Measurements from ENCODE around the gene ABCA2.

Gene ABCA2

GRCh38 chr9:136973618-136974617 is 54.1 kb downstream of the ABCA2 start:
- Histone ChIP-seq H2BK5ac (ENCODE audit: low read length) (no peak overlapping the region), H3K79me1 (ENCODE audit: low read depth, low read length) (no peaks in the 10 kb centered on the region), H3K9me3 (replicated peaks in 1 of 2; ENCODE audit: control insufficient read depth in 2 of 2, insufficient read depth in 1 of 2, low read depth in 1 of 2, low read length in 2 of 2) (no peaks in the 10 kb centered on the region), H2BK120ac (ENCODE audit: low read depth, low read length) (no peak overlapping the region), H3K4me2 (ENCODE audit: insufficient read depth, low read length, poor library complexity, severe bottlenecking) (no peak overlapping the region), H3K27me3 (ENCODE audit: control insufficient read depth in 3 of 3, insufficient read depth in 3 of 3, low read depth in 1 of 3, low read length in 3 of 3) (peaks cover 0 to 67% (median 12%) of the 10 kb centered on the region in 3 experiments), H3K36me3 (replicated peaks in 1 of 2; ENCODE audit: control insufficient read depth in 2 of 2, insufficient read depth in 2 of 2, low read length in 2 of 2) (no peaks in the 10 kb centered on the region), H3K18ac (ENCODE audit: low read length) (peak overlapping the region; percentile 38), H2BK12ac (ENCODE audit: low read length) (peak overlapping the region; percentile 22), H3K14ac (ENCODE audit: low read length) (peak overlapping the region; percentile 21), H4K8ac (ENCODE audit: low read depth, low read length) (peak overlapping the region; percentile 65), H3K23ac (ENCODE audit: low read depth, low read length, poor library complexity) (no peak overlapping the region), H4K91ac (ENCODE audit: low read depth, low read length, poor library complexity) (peak overlapping the region; percentile 79), H3K4me3 (ENCODE audit: low read length in 2 of 2) (no peak overlapping the region), H3K4me1 (ENCODE audit: control insufficient read depth in 2 of 2, insufficient read depth in 1 of 2, low read depth in 1 of 2, low read length in 2 of 2) (peaks cover 0 to 9% of the 10 kb centered on the region in 2 donors), H3K4ac (ENCODE audit: low read length) (no peak overlapping the region), H3K27ac (replicated peaks; ENCODE audit: low read length) (no peak overlapping the region), H2AK5ac (ENCODE audit: low read depth, low read length) (peak overlapping the region; percentile 95), H2BK15ac (ENCODE audit: low read length) (peak overlapping the region; percentile 81), H2AFZ (ENCODE audit: low read length) (no peak overlapping the region), H3K9ac (ENCODE audit: low read depth, low read length, poor library complexity) (no peak overlapping the region)
- no peak for DNase-seq (ENCODE audit: low spot score)
- no CpG with 5 or more reads among the region's 29 CpGs for WGBS, 2 donors (ENCODE audit: extremely low coverage in 2 of 2, insufficient read length in 2 of 2, insufficient replicate concordance in 1 of 2)

GRCh38 chr9:136972743-136973142 is 55.3 kb downstream of the ABCA2 start:
- Histone ChIP-seq H2BK12ac (ENCODE audit: low read length) (peak overlapping the region; percentile 58), H3K79me1 (ENCODE audit: low read depth, low read length) (no peaks in the 10 kb centered on the region), H3K23ac (ENCODE audit: low read depth, low read length, poor library complexity) (no peak overlapping the region), H2BK120ac (ENCODE audit: low read depth, low read length) (no peak overlapping the region), H3K4ac (ENCODE audit: low read length) (peak overlapping the region; percentile 23), H3K9ac (ENCODE audit: low read depth, low read length, poor library complexity) (no peak overlapping the region), H3K27me3 (ENCODE audit: control insufficient read depth in 3 of 3, insufficient read depth in 3 of 3, low read depth in 1 of 3, low read length in 3 of 3) (peaks cover 0 to 60% (median 10%) of the 10 kb centered on the region in 3 experiments), H3K36me3 (replicated peaks in 1 of 2; ENCODE audit: control insufficient read depth in 2 of 2, insufficient read depth in 2 of 2, low read length in 2 of 2) (no peaks in the 10 kb centered on the region), H3K4me3 (ENCODE audit: low read length in 2 of 2) (no peak overlapping the region), H3K4me1 (ENCODE audit: control insufficient read depth in 2 of 2, insufficient read depth in 1 of 2, low read depth in 1 of 2, low read length in 2 of 2) (peaks cover 0 to 8% of the 10 kb centered on the region in 2 donors), H2AFZ (ENCODE audit: low read length) (no peak overlapping the region), H4K8ac (ENCODE audit: low read depth, low read length) (peak overlapping the region; percentile 17), H3K4me2 (ENCODE audit: insufficient read depth, low read length, poor library complexity, severe bottlenecking) (no peak overlapping the region), H3K18ac (ENCODE audit: low read length) (peak overlapping the region; percentile 48), H2BK15ac (ENCODE audit: low read length) (peak overlapping the region; percentile 89), H3K27ac (replicated peaks; ENCODE audit: low read length) (no peak overlapping the region), H4K91ac (ENCODE audit: low read depth, low read length, poor library complexity) (peak overlapping the region; percentile 85), H3K14ac (ENCODE audit: low read length) (peak overlapping the region; percentile 38), H3K9me3 (replicated peaks in 1 of 2; ENCODE audit: control insufficient read depth in 2 of 2, insufficient read depth in 1 of 2, low read depth in 1 of 2, low read length in 2 of 2) (no peaks in the 10 kb centered on the region), H2BK5ac (ENCODE audit: low read length) (peak overlapping the region; percentile 39), H2AK5ac (ENCODE audit: low read depth, low read length) (peak overlapping the region; percentile 95)
- no peak for DNase-seq (ENCODE audit: low spot score)
- no CpG with 5 or more reads among the region's 13 CpGs for WGBS, 2 donors (ENCODE audit: extremely low coverage in 2 of 2, insufficient read length in 2 of 2, insufficient replicate concordance in 1 of 2)

GRCh38 chr9:136972335-136972734 is 55.7 kb downstream of the ABCA2 start:
- H3K23ac ChIP-seq (ENCODE audit: low read depth, low read length, poor library complexity) = no peak overlapping the region
- no peak overlapping the region for H3K9ac ChIP-seq (ENCODE audit: low read depth, low read length, poor library complexity)
- H3K4me1 ChIP-seq (ENCODE audit: control insufficient read depth in 2 of 2, insufficient read depth in 1 of 2, low read depth in 1 of 2, low read length in 2 of 2) = peaks cover 0 to 3% of the 10 kb centered on the region in 2 donors
- H3K9me3 ChIP-seq (replicated peaks in 1 of 2; ENCODE audit: control insufficient read depth in 2 of 2, insufficient read depth in 1 of 2, low read depth in 1 of 2, low read length in 2 of 2) = no peaks in the 10 kb centered on the region
- no peak overlapping the region for H3K14ac ChIP-seq (ENCODE audit: low read length)
- H4K91ac ChIP-seq (ENCODE audit: low read depth, low read length, poor library complexity) = peak overlapping the region; percentile 85
- H3K79me1 ChIP-seq (ENCODE audit: low read depth, low read length) = no peaks in the 10 kb centered on the region
- no CpG with 5 or more reads among the region's 11 CpGs for WGBS, 2 donors (ENCODE audit: extremely low coverage in 2 of 2, insufficient read length in 2 of 2, insufficient replicate concordance in 1 of 2)
- H3K27ac ChIP-seq (replicated peaks; ENCODE audit: low read length) = no peak overlapping the region
- no peak overlapping the region for H2AFZ ChIP-seq (ENCODE audit: low read length)
- no peaks in the 10 kb centered on the region for H3K36me3 ChIP-seq (replicated peaks in 1 of 2; ENCODE audit: control insufficient read depth in 2 of 2, insufficient read depth in 2 of 2, low read length in 2 of 2)
- DNase-seq (ENCODE audit: low spot score) = no peak
- peak overlapping the region; percentile 84 for H2AK5ac ChIP-seq (ENCODE audit: low read depth, low read length)
- H2BK12ac ChIP-seq (ENCODE audit: low read length) = no peak overlapping the region
- H2BK5ac ChIP-seq (ENCODE audit: low read length) = peak overlapping the region; percentile 39
- peak overlapping the region; percentile 48 for H3K18ac ChIP-seq (ENCODE audit: low read length)
- no peak overlapping the region for H3K4me3 ChIP-seq (ENCODE audit: low read length in 2 of 2)
- peak overlapping the region; percentile 89 for H2BK15ac ChIP-seq (ENCODE audit: low read length)
- no peak overlapping the region for H2BK120ac ChIP-seq (ENCODE audit: low read depth, low read length)
- peak overlapping the region; percentile 17 for H4K8ac ChIP-seq (ENCODE audit: low read depth, low read length)
- H3K27me3 ChIP-seq (ENCODE audit: control insufficient read depth in 3 of 3, insufficient read depth in 3 of 3, low read depth in 1 of 3, low read length in 3 of 3) = peaks cover 0 to 56% (median 6%) of the 10 kb centered on the region in 3 experiments
- peak overlapping the region; percentile 23 for H3K4ac ChIP-seq (ENCODE audit: low read length)
- H3K4me2 ChIP-seq (ENCODE audit: insufficient read depth, low read length, poor library complexity, severe bottlenecking) = no peak overlapping the region

GRCh38 chr9:136971746-136972145 is 56.3 kb downstream of the ABCA2 start:
- Histone ChIP-seq H3K4me3 (ENCODE audit: low read length in 2 of 2) (no peak overlapping the region), H3K36me3 (replicated peaks in 1 of 2; ENCODE audit: control insufficient read depth in 2 of 2, insufficient read depth in 2 of 2, low read length in 2 of 2) (no peaks in the 10 kb centered on the region), H2BK12ac (ENCODE audit: low read length) (peak overlapping the region; percentile 82), H3K9me3 (replicated peaks in 1 of 2; ENCODE audit: control insufficient read depth in 2 of 2, insufficient read depth in 1 of 2, low read depth in 1 of 2, low read length in 2 of 2) (no peaks in the 10 kb centered on the region), H2BK120ac (ENCODE audit: low read depth, low read length) (peak overlapping the region; percentile 72), H3K4me2 (ENCODE audit: insufficient read depth, low read length, poor library complexity, severe bottlenecking) (no peak overlapping the region), H2AK5ac (ENCODE audit: low read depth, low read length) (peak overlapping the region; percentile 84), H3K4ac (ENCODE audit: low read length) (no peak overlapping the region), H2BK15ac (ENCODE audit: low read length) (peak overlapping the region; percentile 89), H3K27ac (replicated peaks; ENCODE audit: low read length) (no peak overlapping the region), H3K9ac (ENCODE audit: low read depth, low read length, poor library complexity) (no peak overlapping the region), H3K14ac (ENCODE audit: low read length) (no peak overlapping the region), H4K8ac (ENCODE audit: low read depth, low read length) (no peak overlapping the region), H3K79me1 (ENCODE audit: low read depth, low read length) (no peaks in the 10 kb centered on the region), H3K4me1 (ENCODE audit: control insufficient read depth in 2 of 2, insufficient read depth in 1 of 2, low read depth in 1 of 2, low read length in 2 of 2) (no peaks in the 10 kb centered on the region), H3K18ac (ENCODE audit: low read length) (peak overlapping the region; percentile 76), H3K23ac (ENCODE audit: low read depth, low read length, poor library complexity) (no peak overlapping the region), H4K91ac (ENCODE audit: low read depth, low read length, poor library complexity) (no peak overlapping the region), H2AFZ (ENCODE audit: low read length) (no peak overlapping the region), H2BK5ac (ENCODE audit: low read length) (no peak overlapping the region), H3K27me3 (ENCODE audit: control insufficient read depth in 3 of 3, insufficient read depth in 3 of 3, low read depth in 1 of 3, low read length in 3 of 3) (peaks cover 0 to 50% (median under 1%) of the 10 kb centered on the region in 3 experiments)
- no peak for DNase-seq (ENCODE audit: low spot score)
- WGBS, 2 donors (ENCODE audit: extremely low coverage in 2 of 2, insufficient read length in 2 of 2, insufficient replicate concordance in 1 of 2) = no CpG with 5 or more reads among the region's 14 CpGs

Data from neuronal stem cell (in vitro differentiated cells).